Thoracic aorta (tissue), 2 donors: ENCODE measurements around the gene CHST13. TPM values are rescaled to one million over a fixed set of nuclear protein-coding genes. Genes with fewer than 3 reads are reported as not detected.

ENCODE experiments used
- ATAC-seq: fragments of 150-250 bp; one replicate; pipeline ENCODE4 v1.8.0; 2017; ENCODE audit warnings: low read depth; ENCODE audit not compliant: insufficient number of reproducible peaks, low FRiP score
- DNase-seq: peaks from one replicate; pipeline ENCODE4 v3.0.0-alpha.2; 2020; ENCODE audit warnings: low spot score
- H3K27ac ChIP-seq, 2 donors: fragments of 200-600 bp; sonication (generic); 1 replicate in 1 of 2; 2 replicates in 1 of 2; pipeline ENCODE4 v1.5.1; 2016; ENCODE audit warnings: mild to moderate bottlenecking in 2 of 2, moderate library complexity in 2 of 2
- H3K27me3 ChIP-seq: fragments of 200-600 bp; sonication (generic); replicated peaks from 2 replicates; pipeline ENCODE4 v1.6.0; 2016; ENCODE audit warnings: mild to moderate bottlenecking; ENCODE audit not compliant: insufficient read depth
- H3K36me3 ChIP-seq: fragments of 200-600 bp; sonication (generic); one replicate; pipeline ENCODE4 v1.5.1; 2016
- H3K4me1 ChIP-seq, 2 donors: fragments of 200-600 bp; sonication (generic); 1 replicate in 1 of 2; 2 replicates in 1 of 2; pipeline versions ENCODE4 v1.5.1 to v1.6.0; 2016; ENCODE audit warnings: low read depth in 2 of 2, mild to moderate bottlenecking in 1 of 2; ENCODE audit not compliant: control insufficient read depth in 1 of 2
- H3K4me3 ChIP-seq: fragments of 200-600 bp; sonication (generic); 2 replicates; pipeline ENCODE4 v1.5.1; 2016; ENCODE audit warnings: mild to moderate bottlenecking
- H3K9me3 ChIP-seq: fragments of 200-600 bp; sonication (generic); 2 replicates; pipeline ENCODE4 v1.5.1; 2016
- CTCF ChIP-seq: fragments of 200-600 bp; sonication (generic); IDR thresholded peaks from one replicate; pipeline ENCODE4 v1.5.1; 2019; ENCODE audit warnings: antibody characterized with exemption
- total RNA-seq, 2 donors: library from RNA; depleted of rRNA; stranded (reverse); fragments of >200 nt; gene quantifications; one replicate each; pipeline versions ENCODE4 v1.1.0 to v1.2.3, GENCODE V29; 2016

The CHST13 gene
- total RNA-seq, 2 donors from 2014 or later: not detected

- no peak for TF ChIP-seq CTCF
- H3K4me3 ChIP-seq: no peak overlapping the region
- no peaks in the 10 kb centered on the region for H3K36me3 ChIP-seq
- no peak for ATAC-seq
- peaks cover 3 to 13% of the 10 kb centered on the region in 2 donors for H3K4me1 ChIP-seq
- no peaks in the 10 kb centered on the region for H3K9me3 ChIP-seq
- no peaks in the 10 kb centered on the region for H3K27me3 ChIP-seq
- no peak overlapping the region for H3K27ac ChIP-seq
- DNase-seq: no peak
Measured at GRCh38 chr3:126537116-126537729, 13.3 kb downstream of the CHST13 start.

- no peak for ATAC-seq
- no peak for TF ChIP-seq CTCF
- no peaks in the 10 kb centered on the region for H3K27me3 ChIP-seq
Measured at GRCh38 chr3:126537730-126538281, 13.9 kb downstream of the CHST13 start.

DNA sequence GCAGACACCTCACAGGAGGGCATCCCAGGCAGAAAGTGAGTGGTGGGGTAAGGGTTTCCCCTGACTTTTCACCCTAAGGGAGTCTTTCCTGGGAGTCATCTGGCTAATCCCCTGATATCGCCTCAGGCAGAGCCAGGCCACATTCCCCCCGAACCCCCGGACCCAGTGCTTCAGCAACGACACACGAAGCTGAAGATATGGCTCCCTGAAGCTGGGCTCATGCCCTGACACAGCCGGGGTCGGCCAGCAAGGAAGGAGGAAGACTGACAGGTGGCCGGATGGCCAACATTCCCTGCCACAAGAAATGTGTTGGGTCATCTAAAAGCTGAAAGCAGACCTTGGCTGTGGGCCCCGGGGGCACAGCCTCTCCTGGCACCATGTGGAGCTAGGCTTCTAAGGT lies 14.4 kb downstream of the CHST13 start:
- no peaks in the 10 kb centered on the region for H3K9me3 ChIP-seq
- DNase-seq (no peak), ATAC-seq (no peak)
- peaks cover 3 to 17% of the 10 kb centered on the region in 2 donors for H3K4me1 ChIP-seq
- no peaks in the 10 kb centered on the region for H3K36me3 ChIP-seq
- no peak for TF ChIP-seq CTCF
- no peaks in the 10 kb centered on the region for H3K27me3 ChIP-seq
- H3K27ac ChIP-seq: no peak overlapping the region
- H3K4me3 ChIP-seq: no peak overlapping the region

More at GRCh38 chr3:126537730-126538281, 13.9 kb downstream of the CHST13 start:
- no peak for DNase-seq
- peaks cover 3 to 17% of the 10 kb centered on the region in 2 donors for H3K4me1 ChIP-seq
- H3K9me3 ChIP-seq: no peaks in the 10 kb centered on the region
- H3K27ac ChIP-seq: no peak overlapping the region
- no peak overlapping the region for H3K4me3 ChIP-seq
- H3K36me3 ChIP-seq: no peaks in the 10 kb centered on the region

- DNase-seq (no peak), ATAC-seq (no peak)
- no peak overlapping the region for H3K4me3 ChIP-seq
- H3K9me3 ChIP-seq: no peaks in the 10 kb centered on the region
- no peak overlapping the region for H3K27ac ChIP-seq
- peaks cover 3 to 17% of the 10 kb centered on the region in 2 donors for H3K4me1 ChIP-seq
- no peak for TF ChIP-seq CTCF
- H3K36me3 ChIP-seq: no peaks in the 10 kb centered on the region
- no peaks in the 10 kb centered on the region for H3K27me3 ChIP-seq
Measured at GRCh38 chr3:126538966-126539365, 15.0 kb downstream of the CHST13 start.

DNA sequence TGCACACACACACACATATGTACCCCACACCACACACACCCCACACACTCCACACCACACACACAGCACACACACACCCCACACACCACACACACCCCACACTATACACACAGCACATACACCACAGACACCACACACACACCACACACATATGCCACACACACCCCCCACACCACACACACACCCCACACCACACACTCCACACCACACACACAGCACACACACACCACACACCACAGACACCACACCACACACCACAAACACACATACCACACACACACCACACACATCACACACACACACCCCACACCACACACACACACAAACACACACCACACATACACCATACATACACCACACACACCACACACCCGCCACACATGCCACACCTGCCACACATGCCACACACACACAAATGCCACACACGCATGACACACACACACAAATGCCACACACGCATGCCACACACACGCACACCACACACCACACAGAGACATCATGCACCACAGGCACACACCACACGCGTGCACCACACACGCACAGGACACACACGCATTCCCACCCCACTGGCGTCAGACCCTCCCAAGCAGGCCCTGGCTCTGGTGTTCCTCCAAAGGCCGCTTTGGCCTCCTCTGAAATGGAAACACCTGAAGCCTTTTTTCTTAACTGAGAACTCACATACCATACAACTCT lies 15.7 kb downstream of the CHST13 start:
- H3K9me3 ChIP-seq: no peaks in the 10 kb centered on the region
- H3K4me1 ChIP-seq: peaks cover 3 to 17% of the 10 kb centered on the region in 2 donors
- no peak for ATAC-seq
- DNase-seq: no peak
- H3K27me3 ChIP-seq: no peaks in the 10 kb centered on the region
- H3K36me3 ChIP-seq: no peaks in the 10 kb centered on the region
- no peak overlapping the region for H3K27ac ChIP-seq
- TF ChIP-seq CTCF: no peak
- no peak overlapping the region for H3K4me3 ChIP-seq
